Gastrocnemius medialis (tissue), 4 donors: ENCODE data around the gene PCLO.

Source experiments
- POLR2A ChIP-seq, 2 donors: fragments of 450-650 bp; IDR thresholded peaks; one replicate each; pipeline ENCODE4 v1.6.1; 2017; ENCODE audit warnings: antibody characterized with exemption in 2 of 2, mild to moderate bottlenecking in 2 of 2, moderate library complexity in 2 of 2
- TF ChIP-seq, protein P1 (sequence below), 5 experiments: fragments of 450-650 bp in 3 of 5; fragments of 200-600 bp in 2 of 5; sonication (generic) in 2 of 5; IDR thresholded peaks in 4 of 5; conservative IDR thresholded peaks in 1 of 5; 1 replicate in 4 of 5; 2 replicates in 1 of 5; pipeline ENCODE4 v1.5.1; 2016 to 2019; ENCODE audit warnings: antibody characterized with exemption in 5 of 5, mild to moderate bottlenecking in 3 of 5, moderate library complexity in 3 of 5

DNA sequence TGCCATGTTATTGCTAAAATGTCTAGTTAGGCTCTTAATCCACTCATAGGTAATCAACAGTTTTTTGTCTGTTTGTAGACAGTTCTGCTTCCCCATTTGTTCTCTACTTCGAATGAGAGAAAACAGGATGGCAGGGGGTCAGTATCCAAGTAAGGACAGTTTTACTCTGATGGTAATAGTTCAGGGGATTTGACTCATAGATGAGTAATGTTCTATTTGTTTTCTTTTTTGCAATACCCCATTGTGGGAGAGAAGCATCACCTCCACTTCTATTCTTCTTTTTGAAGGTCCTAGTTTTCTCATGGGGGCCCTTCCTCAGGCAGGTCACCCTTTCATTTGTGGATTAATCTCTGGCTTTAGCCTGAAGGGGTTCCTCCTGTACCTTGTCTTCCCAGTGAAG lies 13.9 kb downstream of the PCLO start:
- TF ChIP-seq, protein P1, sequence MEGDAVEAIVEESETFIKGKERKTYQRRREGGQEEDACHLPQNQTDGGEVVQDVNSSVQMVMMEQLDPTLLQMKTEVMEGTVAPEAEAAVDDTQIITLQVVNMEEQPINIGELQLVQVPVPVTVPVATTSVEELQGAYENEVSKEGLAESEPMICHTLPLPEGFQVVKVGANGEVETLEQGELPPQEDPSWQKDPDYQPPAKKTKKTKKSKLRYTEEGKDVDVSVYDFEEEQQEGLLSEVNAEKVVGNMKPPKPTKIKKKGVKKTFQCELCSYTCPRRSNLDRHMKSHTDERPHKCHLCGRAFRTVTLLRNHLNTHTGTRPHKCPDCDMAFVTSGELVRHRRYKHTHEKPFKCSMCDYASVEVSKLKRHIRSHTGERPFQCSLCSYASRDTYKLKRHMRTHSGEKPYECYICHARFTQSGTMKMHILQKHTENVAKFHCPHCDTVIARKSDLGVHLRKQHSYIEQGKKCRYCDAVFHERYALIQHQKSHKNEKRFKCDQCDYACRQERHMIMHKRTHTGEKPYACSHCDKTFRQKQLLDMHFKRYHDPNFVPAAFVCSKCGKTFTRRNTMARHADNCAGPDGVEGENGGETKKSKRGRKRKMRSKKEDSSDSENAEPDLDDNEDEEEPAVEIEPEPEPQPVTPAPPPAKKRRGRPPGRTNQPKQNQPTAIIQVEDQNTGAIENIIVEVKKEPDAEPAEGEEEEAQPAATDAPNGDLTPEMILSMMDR (IDR thresholded peaks at IDR 0.05 in 4 of 5, conservative IDR thresholded peaks at IDR 0.05 in 1 of 5), result no peak
- no peak for TF ChIP-seq POLR2A (IDR thresholded peaks at IDR 0.05)
